OCI-LY1 (cell line): ENCODE results near the gene SERPINA6.

Source experiments
- H2AFZ ChIP-seq: fragments of 200-600 bp; sonication (generic), shearing (Covaris generic); 2 replicates; pipeline ENCODE4 v1.6.0; 2014; ENCODE audit warnings: antibody characterized with exemption, mild to moderate bottlenecking, low read length
- H3F3A ChIP-seq: fragments of 200-600 bp; sonication (generic), shearing (Covaris generic); 2 replicates; pipeline ENCODE4 v1.6.0; 2014; ENCODE audit warnings: mild to moderate bottlenecking, antibody characterized with exemption, low read length, moderate library complexity; ENCODE audit not compliant: insufficient read depth
- H3K27ac ChIP-seq: fragments of 200-600 bp; sonication (generic); 2 replicates; pipeline ENCODE4 v1.5.1; 2014; ENCODE audit warnings: low read length, mixed run types, mild to moderate bottlenecking, low read depth; ENCODE audit not compliant: poor library complexity, severe bottlenecking
- H3K27me3 ChIP-seq: fragments of 200-600 bp; sonication (generic); 2 replicates; pipeline ENCODE4 v1.6.0; 2014; ENCODE audit warnings: antibody characterized with exemption, mild to moderate bottlenecking, low read length, moderate library complexity; ENCODE audit not compliant: insufficient read depth
- H3K36me3 ChIP-seq: fragments of 200-600 bp; sonication (generic); 2 replicates; pipeline ENCODE4 v1.6.1; 2014; ENCODE audit warnings: mild to moderate bottlenecking, antibody characterized with exemption, low read length, moderate library complexity, mixed read lengths; ENCODE audit not compliant: insufficient read depth
- H3K4me1 ChIP-seq: fragments of 200-600 bp; sonication (generic); 2 replicates; pipeline ENCODE4 v1.5.1; 2014; ENCODE audit warnings: mild to moderate bottlenecking, low read length, moderate library complexity; ENCODE audit not compliant: insufficient read depth, severe bottlenecking
- H3K4me2 ChIP-seq: fragments of 200-600 bp; sonication (generic), shearing (Covaris generic); 2 replicates; pipeline ENCODE4 v1.6.1; 2014; ENCODE audit warnings: low read length
- H3K4me3 ChIP-seq: fragments of 200-600 bp; sonication (generic); 2 replicates; pipeline ENCODE4 v1.5.1; 2014; ENCODE audit warnings: low read length, low read depth, mild to moderate bottlenecking, mixed read lengths; ENCODE audit not compliant: poor library complexity, severe bottlenecking
- H3K79me2 ChIP-seq: fragments of 200-600 bp; shearing (Covaris generic); 2 replicates; pipeline ENCODE4 v1.6.1; 2016; ENCODE audit warnings: mixed run types, low read length, mixed read lengths; ENCODE audit not compliant: insufficient read depth
- H3K9ac ChIP-seq: fragments of 200-600 bp; sonication (generic), shearing (Covaris generic); 2 replicates; pipeline ENCODE4 v1.6.1; 2014; ENCODE audit warnings: mild to moderate bottlenecking, low read length, mixed read lengths
- H3K9me2 ChIP-seq: fragments of 200-600 bp; sonication (generic), shearing (Covaris generic); 2 replicates; pipeline ENCODE4 v1.6.1; 2014; ENCODE audit warnings: low read depth, mild to moderate bottlenecking, low read length, mixed read lengths
- H3K9me3 ChIP-seq: fragments of 200-600 bp; shearing (Covaris generic); 2 replicates; pipeline ENCODE4 v1.6.1; 2014; ENCODE audit warnings: low read length, mixed read lengths
- H4K20me1 ChIP-seq: fragments of 200-600 bp; sonication (generic), shearing (Covaris generic); 2 replicates; pipeline ENCODE4 v1.6.0; 2016; ENCODE audit warnings: mild to moderate bottlenecking, low read length; ENCODE audit not compliant: insufficient read depth
- EZH2 ChIP-seq: fragments of 200-600 bp; sonication (generic), shearing (Covaris generic); IDR thresholded peaks from 2 replicates; pipeline ENCODE4 v1.8.0; 2017; ENCODE audit warnings: borderline replicate concordance, mixed run types, mild to moderate bottlenecking, antibody characterized with exemption, low read length, moderate library complexity, mixed read lengths
- TF ChIP-seq, protein P1 (sequence below): fragments of 200-600 bp; sonication (generic), shearing (Covaris generic); IDR thresholded peaks from 2 replicates; pipeline ENCODE4 v1.5.1; 2017; ENCODE audit warnings: mild to moderate bottlenecking, antibody characterized with exemption, low read length, moderate library complexity, mixed read lengths

Gene SERPINA6

GRCh38 chr14:94368956-94369355, 45.8 kb upstream of the SERPINA6 start:
- Histone ChIP-seq H3K9me2 (no peaks in the 10 kb centered on the region), H3F3A (no peaks in the 10 kb centered on the region), H4K20me1 (no peaks in the 10 kb centered on the region), H3K36me3 (no peaks in the 10 kb centered on the region), H3K27me3 (peaks cover 7% of the 10 kb centered on the region; the same call in 1 of the 2 replicates), H3K79me2 (no peaks in the 10 kb centered on the region), H3K27ac (no peak overlapping the region), H3K4me1 (no peaks in the 10 kb centered on the region), H2AFZ (no peak overlapping the region), H3K4me3 (no peak overlapping the region), H3K9ac (no peak overlapping the region), H3K9me3 (no peaks in the 10 kb centered on the region), H3K4me2 (no peak overlapping the region)
- TF ChIP-seq EZH2, result no peak
- TF ChIP-seq, protein P1, sequence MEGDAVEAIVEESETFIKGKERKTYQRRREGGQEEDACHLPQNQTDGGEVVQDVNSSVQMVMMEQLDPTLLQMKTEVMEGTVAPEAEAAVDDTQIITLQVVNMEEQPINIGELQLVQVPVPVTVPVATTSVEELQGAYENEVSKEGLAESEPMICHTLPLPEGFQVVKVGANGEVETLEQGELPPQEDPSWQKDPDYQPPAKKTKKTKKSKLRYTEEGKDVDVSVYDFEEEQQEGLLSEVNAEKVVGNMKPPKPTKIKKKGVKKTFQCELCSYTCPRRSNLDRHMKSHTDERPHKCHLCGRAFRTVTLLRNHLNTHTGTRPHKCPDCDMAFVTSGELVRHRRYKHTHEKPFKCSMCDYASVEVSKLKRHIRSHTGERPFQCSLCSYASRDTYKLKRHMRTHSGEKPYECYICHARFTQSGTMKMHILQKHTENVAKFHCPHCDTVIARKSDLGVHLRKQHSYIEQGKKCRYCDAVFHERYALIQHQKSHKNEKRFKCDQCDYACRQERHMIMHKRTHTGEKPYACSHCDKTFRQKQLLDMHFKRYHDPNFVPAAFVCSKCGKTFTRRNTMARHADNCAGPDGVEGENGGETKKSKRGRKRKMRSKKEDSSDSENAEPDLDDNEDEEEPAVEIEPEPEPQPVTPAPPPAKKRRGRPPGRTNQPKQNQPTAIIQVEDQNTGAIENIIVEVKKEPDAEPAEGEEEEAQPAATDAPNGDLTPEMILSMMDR, result no peak

- no peaks in the 10 kb centered on the region for H3K4me1 ChIP-seq
Measured at GRCh38 chr14:94368243-94368590, 45.1 kb upstream of the SERPINA6 start.

DNA sequence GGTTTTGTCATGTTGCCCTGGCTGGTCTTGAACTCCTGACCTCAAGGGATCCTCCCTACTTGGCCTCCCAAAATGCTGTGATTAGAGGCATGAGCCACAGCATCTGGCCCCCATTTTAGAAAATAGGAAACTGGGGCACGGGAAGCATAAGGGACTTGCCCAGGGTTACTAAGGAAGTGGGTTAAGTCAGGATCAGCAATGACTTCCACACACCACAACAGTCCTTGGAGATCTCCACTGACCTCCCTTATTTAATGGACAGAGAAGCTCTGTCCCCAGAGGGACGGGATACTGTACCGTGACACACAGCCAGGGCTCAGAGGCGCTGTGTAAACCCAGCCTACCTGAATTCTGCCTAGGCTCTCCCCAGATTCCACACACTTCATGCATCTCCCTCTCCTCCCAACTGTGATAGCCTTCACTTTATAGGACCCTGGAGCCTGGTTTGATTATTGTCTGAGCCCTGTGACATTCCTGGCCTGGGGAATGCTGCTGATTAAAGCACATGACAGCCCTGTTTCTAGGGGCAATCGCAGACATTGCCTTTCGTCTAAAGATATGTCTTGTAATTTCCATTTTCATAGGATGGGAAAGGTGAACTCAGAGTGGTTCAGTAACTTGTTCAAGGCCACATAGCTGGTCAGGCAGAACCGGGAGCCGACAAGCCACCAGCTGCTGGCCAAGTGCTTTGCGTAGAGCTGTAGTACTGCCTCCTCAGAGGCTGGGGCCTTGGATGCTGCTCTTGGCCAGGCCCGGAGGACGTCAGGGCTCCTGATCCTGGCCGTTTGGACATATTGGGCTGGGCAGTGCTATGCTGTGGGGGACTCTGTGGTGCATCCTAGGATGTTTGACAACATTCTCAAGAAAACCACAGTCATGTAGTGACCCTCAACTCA, 44.5 kb upstream of the SERPINA6 start:
- H3K9me3 ChIP-seq, result no peaks in the 10 kb centered on the region
- H3K36me3 ChIP-seq, result no peaks in the 10 kb centered on the region
- no peaks in the 10 kb centered on the region for H3K9me2 ChIP-seq
- H3K27ac ChIP-seq, result no peak overlapping the region
- H4K20me1 ChIP-seq, result no peaks in the 10 kb centered on the region
- no peak overlapping the region for H3K4me2 ChIP-seq
- H3K79me2 ChIP-seq, result no peaks in the 10 kb centered on the region
- peaks cover 7% of the 10 kb centered on the region; the same call in 1 of the 2 replicates for H3K27me3 ChIP-seq
- no peak for TF ChIP-seq EZH2
- TF ChIP-seq, protein P1, result no peak
- no peak overlapping the region for H3K9ac ChIP-seq
- H2AFZ ChIP-seq, result no peak overlapping the region
- H3K4me1 ChIP-seq, result no peaks in the 10 kb centered on the region
- H3K4me3 ChIP-seq, result no peak overlapping the region
- no peaks in the 10 kb centered on the region for H3F3A ChIP-seq

More at GRCh38 chr14:94368243-94368590, 45.1 kb upstream of the SERPINA6 start:
- Histone ChIP-seq H3K9me3 (no peaks in the 10 kb centered on the region), H3K4me3 (no peak overlapping the region), H3F3A (no peaks in the 10 kb centered on the region), H3K36me3 (no peaks in the 10 kb centered on the region), H3K9me2 (no peaks in the 10 kb centered on the region), H2AFZ (no peak overlapping the region), H3K9ac (no peak overlapping the region), H4K20me1 (no peaks in the 10 kb centered on the region), H3K4me2 (no peak overlapping the region), H3K27ac (no peak overlapping the region), H3K27me3 (peaks cover 7% of the 10 kb centered on the region; the same call in 1 of the 2 replicates), H3K79me2 (no peaks in the 10 kb centered on the region)
- TF ChIP-seq, protein P1, result no peak
- no peak for TF ChIP-seq EZH2
